Karpas-422 (cell line): ENCODE data around the gene DRAXIN. TPM values are rescaled to one million over a fixed set of nuclear protein-coding genes. Genes with fewer than 3 reads are reported as not detected.

Source experiments
- DNase-seq: peaks from one replicate; pipeline ENCODE4 v3.0.0-alpha.2; 2015
- H2AFZ ChIP-seq: fragments of 200-600 bp; sonication (generic); 2 replicates; pipeline ENCODE4 v1.6.1; 2014; ENCODE audit warnings: antibody characterized with exemption, low read length, mixed read lengths
- H3K27ac ChIP-seq: fragments of 200-600 bp; sonication (generic); 2 replicates; pipeline ENCODE4 v1.5.1; 2014; ENCODE audit warnings: mild to moderate bottlenecking, low read length, moderate library complexity
- H3K27me3 ChIP-seq: fragments of 200-600 bp; sonication (generic); 2 replicates; pipeline ENCODE4 v1.6.1; 2014; ENCODE audit warnings: low read length, mixed read lengths
- H3K36me3 ChIP-seq: fragments of 200-600 bp; sonication (generic); 2 replicates; pipeline ENCODE4 v1.6.1; 2014; ENCODE audit warnings: low read length, mixed read lengths; ENCODE audit not compliant: insufficient read depth
- H3K4me1 ChIP-seq: fragments of 200-600 bp; sonication (generic); 2 replicates; pipeline ENCODE4 v1.6.1; 2014; ENCODE audit warnings: mild to moderate bottlenecking, low read length, mixed read lengths
- H3K4me2 ChIP-seq: fragments of 200-600 bp; sonication (generic); 2 replicates; pipeline ENCODE4 v1.6.1; 2014; ENCODE audit warnings: low read length, low read depth, mild to moderate bottlenecking; ENCODE audit not compliant: poor library complexity, severe bottlenecking
- H3K4me3 ChIP-seq: fragments of 200-600 bp; sonication (generic); 2 replicates; pipeline ENCODE4 v1.5.1; 2014; ENCODE audit warnings: mild to moderate bottlenecking, antibody characterized with exemption, low read length, mixed read lengths
- H3K79me2 ChIP-seq: fragments of 200-600 bp; sonication (generic); 2 replicates; pipeline ENCODE4 v1.6.1; 2014; ENCODE audit warnings: mild to moderate bottlenecking, low read length, mixed read lengths
- H3K9ac ChIP-seq: fragments of 200-600 bp; sonication (generic); 2 replicates; pipeline ENCODE4 v1.6.0; 2014; ENCODE audit warnings: low read length
- H3K9me2 ChIP-seq: fragments of 200-600 bp; sonication (generic), shearing (Covaris generic); replicated peaks from 2 replicates; pipeline ENCODE4 v1.6.0; 2014; ENCODE audit warnings: mild to moderate bottlenecking, low read length, moderate library complexity; ENCODE audit not compliant: insufficient read depth
- H3K9me3 ChIP-seq: fragments of 300-700, 200-600 bp; sonication (generic); 2 replicates; pipeline ENCODE4 v1.6.1; 2014; ENCODE audit warnings: low read length, mixed read lengths
- H4K20me1 ChIP-seq: fragments of 200-600 bp; sonication (generic); 2 replicates; pipeline ENCODE4 v1.6.1; 2014; ENCODE audit warnings: mild to moderate bottlenecking, antibody characterized with exemption, low read length, low read depth; ENCODE audit not compliant: insufficient read depth
- total RNA-seq: library from RNA; depleted of rRNA; stranded (reverse); fragments of >200 nt; shearing (Covaris generic); gene quantifications from 2 replicates; pipeline ENCODE4 v1.2.3, GENCODE V29; 2014; ENCODE audit warnings: low replicate concordance

The DRAXIN gene
- total RNA-seq, 1 experiment from 2014 or later = not detected

GRCh38 chr1:11648039-11648438 is 43.5 kb upstream of the DRAXIN start:
- Histone ChIP-seq H3K4me3 (no peak overlapping the region), H3K36me3 (no peaks in the 10 kb centered on the region), H3K9me3 (no peaks in the 10 kb centered on the region), H3K79me2 (no peaks in the 10 kb centered on the region), H3K27me3 (no peaks in the 10 kb centered on the region), H2AFZ (no peak overlapping the region), H3K9ac (no peak overlapping the region), H3K4me1 (peaks cover 10% of the 10 kb centered on the region), H3K27ac (no peak overlapping the region), H3K4me2 (no peak overlapping the region), H4K20me1 (no peaks in the 10 kb centered on the region; the same call in 1 of the 2 replicates), H3K9me2 (no peaks in the 10 kb centered on the region)
- DNase-seq = no peak

DNA sequence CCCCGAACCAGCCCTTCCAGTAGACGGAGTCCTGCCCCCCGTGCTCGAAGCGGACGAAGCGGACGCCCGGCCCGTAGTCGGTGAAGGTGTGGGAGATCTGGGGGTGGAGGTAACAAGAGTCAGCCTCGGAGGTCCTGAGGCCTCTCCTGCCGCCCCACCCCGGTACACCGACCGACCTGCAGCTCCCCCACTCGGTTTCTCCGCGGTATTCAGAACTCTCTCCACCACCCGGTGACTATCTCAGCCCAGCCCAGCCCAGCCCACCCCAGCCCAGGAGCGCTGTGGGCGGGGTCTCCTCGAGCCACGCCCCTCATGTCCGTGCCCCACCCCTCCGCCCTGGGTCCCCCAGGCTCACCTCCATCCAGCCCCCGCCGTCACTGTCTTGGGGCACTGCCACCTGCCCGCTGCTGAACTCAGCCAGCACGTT is 42.8 kb upstream of the DRAXIN start:
- H3K27ac ChIP-seq = no peak overlapping the region
- no peaks in the 10 kb centered on the region for H3K79me2 ChIP-seq
- no peak overlapping the region for H3K9ac ChIP-seq
- H2AFZ ChIP-seq = no peak overlapping the region
- H3K4me1 ChIP-seq = peaks cover 10% of the 10 kb centered on the region
- no peak overlapping the region for H3K4me2 ChIP-seq
- peak; percentile 55 for DNase-seq
- no peaks in the 10 kb centered on the region for H3K27me3 ChIP-seq
- no peaks in the 10 kb centered on the region; the same call in 1 of the 2 replicates for H4K20me1 ChIP-seq
- H3K4me3 ChIP-seq = no peak overlapping the region
- no peaks in the 10 kb centered on the region for H3K36me3 ChIP-seq
- no peaks in the 10 kb centered on the region for H3K9me2 ChIP-seq
- no peaks in the 10 kb centered on the region for H3K9me3 ChIP-seq

GRCh38 chr1:11649237-11649623 is 42.3 kb upstream of the DRAXIN start:
- Histone ChIP-seq H2AFZ (no peak overlapping the region), H3K9me3 (no peaks in the 10 kb centered on the region), H3K36me3 (no peaks in the 10 kb centered on the region), H3K27ac (no peak overlapping the region), H3K9ac (no peak overlapping the region), H3K4me1 (peaks cover 10% of the 10 kb centered on the region), H3K27me3 (no peaks in the 10 kb centered on the region), H3K79me2 (no peaks in the 10 kb centered on the region), H3K4me3 (no peak overlapping the region), H3K9me2 (no peaks in the 10 kb centered on the region), H4K20me1 (no peaks in the 10 kb centered on the region; the same call in 1 of the 2 replicates), H3K4me2 (no peak overlapping the region)
- no peak for DNase-seq

GRCh38 chr1:11649624-11650330 is 41.7 kb upstream of the DRAXIN start:
- Histone ChIP-seq H3K9me3 (no peaks in the 10 kb centered on the region), H3K27ac (no peak overlapping the region), H3K9ac (no peak overlapping the region), H4K20me1 (no peaks in the 10 kb centered on the region; the same call in 1 of the 2 replicates), H3K4me3 (no peak overlapping the region), H3K79me2 (no peaks in the 10 kb centered on the region), H3K36me3 (no peaks in the 10 kb centered on the region), H3K27me3 (no peaks in the 10 kb centered on the region), H2AFZ (no peak overlapping the region), H3K9me2 (no peaks in the 10 kb centered on the region), H3K4me2 (peak overlapping the region; percentile 41), H3K4me1 (peaks cover 10% of the 10 kb centered on the region)
- no peak for DNase-seq

- peak overlapping the region; percentile 30; the same call in 1 of the 2 replicates for H3K4me3 ChIP-seq
These were observed 41.0 kb upstream of the DRAXIN start for GRCh38 chr1:11650331-11650991.

DNA sequence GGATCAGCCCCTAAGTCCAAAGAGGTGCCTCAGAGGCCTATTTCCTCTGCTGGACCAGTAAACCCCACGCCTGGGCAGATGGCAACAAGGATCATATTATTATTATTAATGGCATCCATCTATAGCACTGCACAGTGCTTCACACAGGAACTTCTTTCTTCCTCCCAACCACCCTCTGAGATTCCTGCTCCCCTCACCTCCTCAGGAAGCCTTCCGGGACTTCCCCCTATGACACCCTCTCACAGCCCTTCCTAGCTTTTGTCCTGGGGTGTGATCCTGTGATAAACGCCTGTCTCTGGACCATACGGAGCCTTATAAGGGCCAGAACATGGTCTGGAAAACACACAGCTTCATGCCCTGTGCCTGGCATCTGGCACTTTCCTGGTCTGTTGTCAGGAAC is 40.5 kb upstream of the DRAXIN start:
- H3K4me1 ChIP-seq = peaks cover 10% of the 10 kb centered on the region
- no peak overlapping the region for H3K27ac ChIP-seq
- H3K9me2 ChIP-seq = no peaks in the 10 kb centered on the region
- DNase-seq = no peak
- no peaks in the 10 kb centered on the region; the same call in 1 of the 2 replicates for H4K20me1 ChIP-seq
- H3K79me2 ChIP-seq = no peaks in the 10 kb centered on the region
- H3K9me3 ChIP-seq = no peaks in the 10 kb centered on the region
- H3K4me2 ChIP-seq = peak overlapping the region; percentile 41
- H3K9ac ChIP-seq = peak overlapping the region; percentile 53
- H2AFZ ChIP-seq = no peak overlapping the region
- no peaks in the 10 kb centered on the region for H3K36me3 ChIP-seq
- H3K4me3 ChIP-seq = peak overlapping the region; percentile 30; the same call in 1 of the 2 replicates
- no peaks in the 10 kb centered on the region for H3K27me3 ChIP-seq

More at GRCh38 chr1:11650331-11650991, 41.0 kb upstream of the DRAXIN start:
- Histone ChIP-seq H3K9ac (peak overlapping the region; percentile 53), H3K36me3 (no peaks in the 10 kb centered on the region), H3K79me2 (no peaks in the 10 kb centered on the region), H3K9me2 (no peaks in the 10 kb centered on the region), H3K9me3 (no peaks in the 10 kb centered on the region), H3K4me2 (peak overlapping the region; percentile 41), H4K20me1 (no peaks in the 10 kb centered on the region; the same call in 1 of the 2 replicates), H3K27ac (no peak overlapping the region), H2AFZ (no peak overlapping the region), H3K4me1 (peaks cover 10% of the 10 kb centered on the region), H3K27me3 (no peaks in the 10 kb centered on the region)
- DNase-seq = peak; percentile 88

- Histone ChIP-seq H4K20me1 (no peaks in the 10 kb centered on the region), H3K36me3 (no peaks in the 10 kb centered on the region), H3K9me2 (no peaks in the 10 kb centered on the region), H3K4me3 (no peak overlapping the region), H3K4me1 (peaks cover 10% of the 10 kb centered on the region), H3K79me2 (no peaks in the 10 kb centered on the region), H3K9me3 (no peaks in the 10 kb centered on the region), H2AFZ (no peak overlapping the region), H3K4me2 (no peak overlapping the region), H3K27me3 (no peaks in the 10 kb centered on the region), H3K9ac (no peak overlapping the region), H3K27ac (no peak overlapping the region)
- no peak for DNase-seq
These were observed 39.2 kb upstream of the DRAXIN start for GRCh38 chr1:11652203-11652780.
